Mesendoderm (in vitro differentiated cells): ENCODE data around the gene GNAT1.

ENCODE experiments used
- DNase-seq: peaks from one replicate; pipeline ENCODE4 v3.0.0; 2013
- H2AK5ac ChIP-seq: 2 replicates; pipeline ENCODE4 v1.6.1; 2013; ENCODE audit warnings: low read length, inconsistent platforms
- H2BK120ac ChIP-seq: 2 replicates; pipeline ENCODE4 v1.6.1; 2013; ENCODE audit warnings: low read depth, mild to moderate bottlenecking, low read length, moderate library complexity, mixed read lengths
- H2BK15ac ChIP-seq: replicated peaks from 2 replicates; pipeline ENCODE4 v1.6.1; 2013; ENCODE audit warnings: low read depth, mild to moderate bottlenecking, moderate library complexity
- H2BK5ac ChIP-seq: 2 replicates; pipeline ENCODE4 v1.6.1; 2013; ENCODE audit warnings: low read length, inconsistent platforms
- H3K18ac ChIP-seq: 2 replicates; pipeline ENCODE4 v1.6.1; 2013; ENCODE audit warnings: mild to moderate bottlenecking, low read length, mixed read lengths
- H3K23ac ChIP-seq: one replicate; pipeline ENCODE4 v1.6.1; 2013; ENCODE audit warnings: low read length
- H3K27ac ChIP-seq: 2 replicates; pipeline ENCODE4 v1.5.1; 2013; ENCODE audit warnings: low read depth, mild to moderate bottlenecking, inconsistent platforms, low read length, moderate library complexity
- H3K27me3 ChIP-seq: 2 replicates; pipeline ENCODE4 v1.6.1; 2013; ENCODE audit warnings: low read length, control low read depth, mild to moderate bottlenecking, inconsistent platforms; ENCODE audit not compliant: insufficient read depth, poor library complexity
- H3K36me3 ChIP-seq: 2 replicates; pipeline ENCODE4 v1.6.1; 2013; ENCODE audit warnings: low read length, inconsistent platforms; ENCODE audit not compliant: control insufficient read depth, insufficient read depth
- H3K4ac ChIP-seq: one replicate; pipeline ENCODE4 v1.6.1; 2013; ENCODE audit warnings: low read depth, mild to moderate bottlenecking, low read length, moderate library complexity
- H3K4me1 ChIP-seq: 2 replicates; pipeline ENCODE4 v1.6.1; 2013; ENCODE audit warnings: low read depth, low read length, inconsistent platforms; ENCODE audit not compliant: control insufficient read depth
- H3K4me2 ChIP-seq: 2 replicates; pipeline ENCODE4 v1.6.1; 2013; ENCODE audit warnings: low read length
- H3K4me3 ChIP-seq: 2 replicates; pipeline ENCODE4 v1.5.1; 2013; ENCODE audit warnings: mild to moderate bottlenecking, low read length
- H3K56ac ChIP-seq: one replicate; pipeline ENCODE4 v1.6.1; 2013; ENCODE audit warnings: low read length
- H3K79me1 ChIP-seq: 2 replicates; pipeline ENCODE4 v1.6.1; 2013; ENCODE audit warnings: low read length, inconsistent platforms
- H3K79me2 ChIP-seq: 2 replicates; pipeline ENCODE4 v1.6.1; 2013; ENCODE audit warnings: mild to moderate bottlenecking, low read length; ENCODE audit not compliant: control insufficient read depth, insufficient read depth
- H3K9ac ChIP-seq: 2 replicates; pipeline ENCODE4 v1.6.1; 2013; ENCODE audit warnings: low read length, inconsistent platforms
- H4K5ac ChIP-seq: one replicate; pipeline ENCODE4 v1.6.1; 2013; ENCODE audit warnings: low read length
- H4K8ac ChIP-seq: one replicate; pipeline ENCODE4 v1.6.1; 2013; ENCODE audit warnings: low read depth, mild to moderate bottlenecking, control low read depth, low read length, moderate library complexity
- WGBS: extraction: QIAGEN DNeasy Blood & Tissue Kit; methylation state at CpG from one replicate; pipeline ENCODE4 v1.1.7; 2013; ENCODE audit warnings: low lambda C conversion rate, missing lambda C conversion rate; ENCODE audit not compliant: insufficient coverage; ENCODE audit errors: extremely low coverage; 5-methylcytosine and 5-hydroxymethylcytosine counted together

The GNAT1 gene

GRCh38 chr3:50177346-50177745 is 14.1 kb upstream of the GNAT1 start:
- peaks cover 2% of the 10 kb centered on the region for H3K79me1 ChIP-seq
- H3K4me2 ChIP-seq: no peak overlapping the region
- peaks cover 4% of the 10 kb centered on the region for H3K36me3 ChIP-seq
- no peak overlapping the region for H4K5ac ChIP-seq
- H3K23ac ChIP-seq: no peak overlapping the region
- H3K27ac ChIP-seq: no peak overlapping the region
- no peak overlapping the region for H3K56ac ChIP-seq
- no peak overlapping the region for H3K18ac ChIP-seq
- H2BK5ac ChIP-seq: no peak overlapping the region
- H3K79me2 ChIP-seq: no peaks in the 10 kb centered on the region
- H3K4me3 ChIP-seq: no peak overlapping the region
- DNase-seq: no peak
- H3K27me3 ChIP-seq: no peaks in the 10 kb centered on the region
- no peak overlapping the region for H3K9ac ChIP-seq
- H2BK120ac ChIP-seq: no peak overlapping the region
- WGBS: no CpG with 5 or more reads among the region's 2 CpGs
- H3K4ac ChIP-seq: no peak overlapping the region
- H2AK5ac ChIP-seq: no peak overlapping the region
- H4K8ac ChIP-seq: no peak overlapping the region
- no peaks in the 10 kb centered on the region for H3K4me1 ChIP-seq
- H2BK15ac ChIP-seq: no peak overlapping the region

- Histone ChIP-seq H3K18ac (no peak overlapping the region), H3K4me3 (no peak overlapping the region), H3K36me3 (peaks cover 10% of the 10 kb centered on the region), H3K4me2 (no peak overlapping the region), H4K8ac (no peak overlapping the region), H3K79me2 (no peaks in the 10 kb centered on the region), H2AK5ac (no peak overlapping the region), H3K27me3 (no peaks in the 10 kb centered on the region), H2BK120ac (no peak overlapping the region), H3K23ac (no peak overlapping the region), H3K9ac (no peak overlapping the region), H3K79me1 (no peaks in the 10 kb centered on the region), H4K5ac (no peak overlapping the region), H2BK15ac (no peak overlapping the region), H3K4ac (no peak overlapping the region), H3K56ac (no peak overlapping the region), H2BK5ac (no peak overlapping the region), H3K27ac (no peak overlapping the region), H3K4me1 (no peaks in the 10 kb centered on the region)
- DNase-seq: no peak
- WGBS: no CpG with 5 or more reads among the region's 2 CpGs
These were observed 11.7 kb upstream of the GNAT1 start for GRCh38 chr3:50179710-50180109.

GRCh38 chr3:50181985-50182384 is 9.4 kb upstream of the GNAT1 start:
- no CpG with 5 or more reads among the region's 5 CpGs for WGBS
- H3K27ac ChIP-seq: no peak overlapping the region
- no peak overlapping the region for H4K5ac ChIP-seq

GRCh38 chr3:50182533-50183099 is 8.8 kb upstream of the GNAT1 start:
- no peak overlapping the region for H3K9ac ChIP-seq
- H3K79me1 ChIP-seq: no peaks in the 10 kb centered on the region
- H4K5ac ChIP-seq: no peak overlapping the region
- no peak overlapping the region for H2BK5ac ChIP-seq
- no peak overlapping the region for H3K18ac ChIP-seq
- H3K27me3 ChIP-seq: no peaks in the 10 kb centered on the region
- H3K79me2 ChIP-seq: no peaks in the 10 kb centered on the region
- no peak overlapping the region for H3K4ac ChIP-seq
- H3K4me1 ChIP-seq: no peaks in the 10 kb centered on the region
- no peak overlapping the region for H2BK120ac ChIP-seq
- no peak overlapping the region for H3K4me2 ChIP-seq
- H4K8ac ChIP-seq: no peak overlapping the region
- H3K23ac ChIP-seq: no peak overlapping the region
- no peak overlapping the region for H2AK5ac ChIP-seq
- peaks cover 15% of the 10 kb centered on the region for H3K36me3 ChIP-seq
- DNase-seq: no peak
- no CpG with 5 or more reads among the region's 26 CpGs for WGBS
- H3K27ac ChIP-seq: no peak overlapping the region
- H3K56ac ChIP-seq: no peak overlapping the region
- no peak overlapping the region for H2BK15ac ChIP-seq
- H3K4me3 ChIP-seq: no peak overlapping the region

More at GRCh38 chr3:50181985-50182384, 9.4 kb upstream of the GNAT1 start:
- Histone ChIP-seq H4K8ac (no peak overlapping the region), H2BK15ac (no peak overlapping the region), H2BK120ac (no peak overlapping the region), H3K9ac (no peak overlapping the region), H3K4me3 (no peak overlapping the region), H3K79me1 (no peaks in the 10 kb centered on the region), H3K79me2 (no peaks in the 10 kb centered on the region), H3K23ac (no peak overlapping the region), H3K4ac (no peak overlapping the region), H3K4me1 (no peaks in the 10 kb centered on the region), H3K18ac (no peak overlapping the region), H2AK5ac (no peak overlapping the region), H3K27me3 (no peaks in the 10 kb centered on the region), H2BK5ac (no peak overlapping the region), H3K56ac (no peak overlapping the region), H3K36me3 (peaks cover 14% of the 10 kb centered on the region), H3K4me2 (no peak overlapping the region)
- peak; percentile 58 for DNase-seq

GRCh38 chr3:50183755-50184154 is 7.7 kb upstream of the GNAT1 start:
- no peak for DNase-seq
- Histone ChIP-seq H3K18ac (no peak overlapping the region), H4K5ac (no peak overlapping the region), H3K36me3 (peaks cover 16% of the 10 kb centered on the region), H3K23ac (no peak overlapping the region), H2BK15ac (no peak overlapping the region), H2AK5ac (no peak overlapping the region), H2BK120ac (no peak overlapping the region), H3K9ac (no peak overlapping the region), H3K27me3 (no peaks in the 10 kb centered on the region), H3K4me1 (no peaks in the 10 kb centered on the region), H4K8ac (no peak overlapping the region), H3K79me1 (no peaks in the 10 kb centered on the region), H3K4ac (no peak overlapping the region), H2BK5ac (no peak overlapping the region), H3K4me2 (no peak overlapping the region), H3K27ac (no peak overlapping the region), H3K4me3 (no peak overlapping the region), H3K56ac (no peak overlapping the region), H3K79me2 (no peaks in the 10 kb centered on the region)
- WGBS: no CpG with 5 or more reads among the region's 6 CpGs
